Left forelimb (tissue), 1 donor: Measurements from ENCODE around the gene CCNI.
"Not testable (repeated sequence)": the region's sequence is repeated elsewhere in the genome, so short reads cannot be mapped to it uniquely, and the experiment has no call there.

Experiments
- DNase-seq: peaks from one replicate; pipeline ENCODE4 v3.0.0-alpha.2; 2018; ENCODE audit warnings: low spot score

The CCNI gene

GRCh38 chr4:77040270-77040669, 35.5 kb downstream of the CCNI start:
- DNase-seq, result no peak

GRCh38 chr4:77039796-77040195, 36.0 kb downstream of the CCNI start:
- DNase-seq, result no peak

- no peak for DNase-seq
Measured at GRCh38 chr4:77037736-77038135, 38.1 kb downstream of the CCNI start.

- not testable (repeated sequence) for DNase-seq
Measured at GRCh38 chr4:77037168-77037567, 38.6 kb downstream of the CCNI start.

GRCh38 chr4:77036206-77036605, 39.6 kb downstream of the CCNI start:
- DNase-seq, result no peak

GRCh38 chr4:77035153-77035552, 40.6 kb downstream of the CCNI start:
- no peak for DNase-seq

- DNase-seq, result no peak
Measured at GRCh38 chr4:77031544-77031943, 44.2 kb downstream of the CCNI start.

GRCh38 chr4:77029757-77030156, 46.0 kb downstream of the CCNI start:
- DNase-seq, result not testable (repeated sequence)

- no peak for DNase-seq
Measured at GRCh38 chr4:77028246-77028645, 47.5 kb downstream of the CCNI start.

- no peak for DNase-seq
Measured at GRCh38 chr4:77026322-77026704, 49.5 kb downstream of the CCNI start.

- DNase-seq, result no peak
Measured at GRCh38 chr4:77025643-77026321, 50.0 kb downstream of the CCNI start.

GRCh38 chr4:77023920-77024319, 51.9 kb downstream of the CCNI start:
- DNase-seq, result no peak

GRCh38 chr4:77022560-77023179, 53.1 kb downstream of the CCNI start:
- no peak for DNase-seq

- no peak for DNase-seq
Measured at GRCh38 chr4:77021614-77022089, 54.1 kb downstream of the CCNI start.

- no peak for DNase-seq
Measured at GRCh38 chr4:77020017-77020416, 55.8 kb downstream of the CCNI start.

GRCh38 chr4:77015390-77015789, 60.4 kb downstream of the CCNI start:
- no peak for DNase-seq

GRCh38 chr4:77014256-77014655, 61.5 kb downstream of the CCNI start:
- DNase-seq, result no peak

GRCh38 chr4:77012726-77013125, 63.1 kb downstream of the CCNI start:
- DNase-seq, result no peak

- no peak for DNase-seq
Measured at GRCh38 chr4:77010841-77011354, 64.9 kb downstream of the CCNI start.

GRCh38 chr4:77009511-77010115, 66.2 kb downstream of the CCNI start:
- DNase-seq, result no peak

- DNase-seq, result no peak
Measured at GRCh38 chr4:77007358-77008230, 68.2 kb downstream of the CCNI start.

- no peak for DNase-seq
Measured at GRCh38 chr4:77006753-77007353, 68.9 kb downstream of the CCNI start.
